RWPE1 (cell line): ENCODE data around the gene ACTN4.

Experiments used
- CTCF ChIA-PET: fragments of 350-600 bp; sonication (Branson Sonifier 250); formaldehyde crosslinking; extraction: SDS; loops from one replicate; lab custom pipeline; 2021; lab: Yijun Ruan, JAX
- POLR2A ChIA-PET: fragments of 400-600 bp; formaldehyde crosslinking; extraction: SDS; loops from one replicate; lab custom pipeline; 2020; ENCODE audit warnings: antibody characterized with exemption; ENCODE audit not compliant: low non-redundant PET; lab: Yijun Ruan, JAX
- DNase-seq: peaks from one replicate; pipeline ENCODE4 v3.0.0; 2012; ENCODE audit warnings: low spot score
- H3K27ac ChIP-seq: fragments of 450-650 bp; 2 replicates; pipeline ENCODE4 v1.5.1; 2017
- CTCF ChIP-seq: fragments of 450-650 bp; conservative IDR thresholded peaks from 2 replicates; pipeline ENCODE4 v1.5.1; 2017; ENCODE audit warnings: low read depth, mild to moderate bottlenecking

Gene ACTN4

GRCh38 chr19:38734426-38735256 is 87.2 kb downstream of the ACTN4 start:
- POLR2A ChIA-PET, result interaction anchor here (0.6 kb wide), 2 partner anchors 23 to 81 kb away, joined by 4 to 15 read pairs; no protein-coding TSS in a partner anchor
- no peak for DNase-seq
- TF ChIP-seq CTCF, result no peak
- CTCF ChIA-PET, result interaction anchor here (0.6 to 3.3 kb wide), 3 partner anchors 9 to 104 kb away, joined by 4 to 18 read pairs (median 4); no protein-coding TSS in a partner anchor
- H3K27ac ChIP-seq, result peak overlapping the region; percentile 84

GRCh38 chr19:38735257-38735686 is 87.8 kb downstream of the ACTN4 start:
- ChIA-PET CTCF (interaction anchor here (0.6 to 3.3 kb wide), 3 partner anchors 9 to 103 kb away, joined by 4 to 18 read pairs (median 4); no protein-coding TSS in a partner anchor), POLR2A (interaction anchor here (0.6 kb wide), 1 partner anchor 98 kb away, joined by 4 read pairs; no protein-coding TSS in a partner anchor)
- peak overlapping the region; percentile 84 for H3K27ac ChIP-seq
- no peak for TF ChIP-seq CTCF
- no peak for DNase-seq

- no peak for TF ChIP-seq CTCF
- peak overlapping the region; percentile 24; the same call in 1 of the 2 replicates for H3K27ac ChIP-seq
- POLR2A ChIA-PET, result interaction anchor here (0.6 kb wide), 1 partner anchor 97 kb away, joined by 4 read pairs; no protein-coding TSS in a partner anchor
- no peak for DNase-seq
- CTCF ChIA-PET, result interaction anchor here (0.6 kb wide), 1 partner anchor 77 kb away, joined by 3 read pairs; no protein-coding TSS in a partner anchor
Observed at GRCh38 chr19:38736036-38736412, 88.6 kb downstream of the ACTN4 start.

GRCh38 chr19:38736413-38737280 is 89.2 kb downstream of the ACTN4 start:
- CTCF ChIA-PET, result interaction anchor here (0.6 kb wide), 2 partner anchors 9 to 78 kb away, joined by 3 read pairs; no protein-coding TSS in a partner anchor
- H3K27ac ChIP-seq, result peak overlapping the region; percentile 24; the same call in 1 of the 2 replicates
- TF ChIP-seq CTCF, result no peak
- DNase-seq, result peak; percentile 59
- POLR2A ChIA-PET, result interaction anchor here (0.6 kb wide), 1 partner anchor 212 kb away, joined by 7 read pairs; no protein-coding TSS in a partner anchor

- TF ChIP-seq CTCF, result no peak
- no peak for DNase-seq
- ChIA-PET CTCF (interaction anchor here (0.6 kb wide), 1 partner anchor 8 kb away, joined by 3 read pairs; no protein-coding TSS in a partner anchor), POLR2A (no interaction called here)
- no peak overlapping the region for H3K27ac ChIP-seq
Observed at GRCh38 chr19:38737281-38737865, 89.9 kb downstream of the ACTN4 start.
